Vagina (tissue), 2 donors: Measurements from ENCODE around the gene IGSF23. TPM values are rescaled to one million over a fixed set of nuclear protein-coding genes. Genes with fewer than 3 reads are reported as not detected.

Experiments used
- DNase-seq, 2 donors: peaks; one replicate each; pipeline ENCODE4 v3.0.0-alpha.2; 2017; ENCODE audit errors: extremely low spot score in 2 of 2
- H3K27ac ChIP-seq: fragments of 200-600 bp; sonication (generic); one replicate; pipeline ENCODE4 v1.5.1; 2019
- H3K27me3 ChIP-seq: fragments of 200-600 bp; sonication (generic); one replicate; pipeline ENCODE4 v1.5.1; 2019
- H3K36me3 ChIP-seq, 2 donors: fragments of 200-600 bp; sonication (generic); one replicate each; pipeline ENCODE4 v1.5.1; 2017 to 2019
- H3K4me1 ChIP-seq: fragments of 200-600 bp; sonication (generic); one replicate; pipeline ENCODE4 v1.5.1; 2019
- H3K4me3 ChIP-seq, 2 donors: fragments of 200-600 bp; sonication (generic); 1 replicate in 1 of 2; 2 replicates in 1 of 2; pipeline ENCODE4 v1.5.1; 2016 to 2019
- H3K9me3 ChIP-seq: fragments of 200-600 bp; sonication (generic); one replicate; pipeline ENCODE4 v1.5.1; 2019
- POLR2A ChIP-seq, 2 donors: fragments of 450-650 bp; IDR thresholded peaks; one replicate each; pipeline ENCODE4 v1.6.1; 2017; ENCODE audit warnings: antibody characterized with exemption in 2 of 2, mild to moderate bottlenecking in 2 of 2, moderate library complexity in 2 of 2
- POLR2AphosphoS5 ChIP-seq, 2 donors: sonication (generic); formaldehyde crosslinking; IDR thresholded peaks; one replicate each; pipeline ENCODE4 v1.9.0; 2017; ENCODE audit warnings: antibody characterized with exemption in 2 of 2, mild to moderate bottlenecking in 2 of 2, low read depth in 1 of 2; ENCODE audit not compliant: insufficient read depth in 1 of 2
- intact Hi-C: fragments of 100-400 bp; cut with DNase I; formaldehyde crosslinking; loops from one replicate; pipeline ENCODE4 v1.15.1; 2023
- total RNA-seq: library from RNA; depleted of rRNA; stranded (reverse); fragments of >200 nt; gene quantifications from one replicate; pipeline ENCODE4 v1.2.3, GENCODE V29; 2016
- TF ChIP-seq, protein P1 (sequence below), 3 experiments: fragments of 450-650 bp in 2 of 3; fragments of 200-600 bp in 1 of 3; sonication (generic) in 1 of 3; IDR thresholded peaks; one replicate each; pipeline ENCODE4 v1.5.1; 2017 to 2019; ENCODE audit warnings: antibody characterized with exemption in 3 of 3, mild to moderate bottlenecking in 2 of 3, moderate library complexity in 2 of 3

IGSF23 gene
- total RNA-seq, 1 donor from 2014 or later, result not detected

GRCh38 chr19:44574186-44574950 is 39.0 kb upstream of the IGSF23 start:
- no peak for DNase-seq
- no peak overlapping the region for H3K4me3 ChIP-seq
- no peaks in the 10 kb centered on the region for H3K9me3 ChIP-seq
- H3K27me3 ChIP-seq, result no peaks in the 10 kb centered on the region
- no peaks in the 10 kb centered on the region for H3K4me1 ChIP-seq
- intact Hi-C loops, result no loop called here
- no peak for TF ChIP-seq POLR2A (IDR thresholded peaks at IDR 0.05)
- TF ChIP-seq POLR2AphosphoS5 (IDR thresholded peaks at IDR 0.05; ENCODE audit: insufficient read depth in 1 of 2, low read depth in 1 of 2), result no peak
- TF ChIP-seq, protein P1, sequence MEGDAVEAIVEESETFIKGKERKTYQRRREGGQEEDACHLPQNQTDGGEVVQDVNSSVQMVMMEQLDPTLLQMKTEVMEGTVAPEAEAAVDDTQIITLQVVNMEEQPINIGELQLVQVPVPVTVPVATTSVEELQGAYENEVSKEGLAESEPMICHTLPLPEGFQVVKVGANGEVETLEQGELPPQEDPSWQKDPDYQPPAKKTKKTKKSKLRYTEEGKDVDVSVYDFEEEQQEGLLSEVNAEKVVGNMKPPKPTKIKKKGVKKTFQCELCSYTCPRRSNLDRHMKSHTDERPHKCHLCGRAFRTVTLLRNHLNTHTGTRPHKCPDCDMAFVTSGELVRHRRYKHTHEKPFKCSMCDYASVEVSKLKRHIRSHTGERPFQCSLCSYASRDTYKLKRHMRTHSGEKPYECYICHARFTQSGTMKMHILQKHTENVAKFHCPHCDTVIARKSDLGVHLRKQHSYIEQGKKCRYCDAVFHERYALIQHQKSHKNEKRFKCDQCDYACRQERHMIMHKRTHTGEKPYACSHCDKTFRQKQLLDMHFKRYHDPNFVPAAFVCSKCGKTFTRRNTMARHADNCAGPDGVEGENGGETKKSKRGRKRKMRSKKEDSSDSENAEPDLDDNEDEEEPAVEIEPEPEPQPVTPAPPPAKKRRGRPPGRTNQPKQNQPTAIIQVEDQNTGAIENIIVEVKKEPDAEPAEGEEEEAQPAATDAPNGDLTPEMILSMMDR (IDR thresholded peaks at IDR 0.05), result no peak
- H3K36me3 ChIP-seq, result no peaks in the 10 kb centered on the region
- no peak overlapping the region for H3K27ac ChIP-seq

- Histone ChIP-seq H3K9me3 (no peaks in the 10 kb centered on the region), H3K4me1 (no peaks in the 10 kb centered on the region), H3K4me3 (no peak overlapping the region), H3K27ac (no peak overlapping the region), H3K27me3 (no peaks in the 10 kb centered on the region), H3K36me3 (no peaks in the 10 kb centered on the region)
- TF ChIP-seq POLR2AphosphoS5 (IDR thresholded peaks at IDR 0.05; ENCODE audit: insufficient read depth in 1 of 2, low read depth in 1 of 2), result no peak
- no peak for TF ChIP-seq POLR2A (IDR thresholded peaks at IDR 0.05)
- TF ChIP-seq, protein P1 (IDR thresholded peaks at IDR 0.05), result no peak
- intact Hi-C loops, result no loop called here
- no peak for DNase-seq
Measured at GRCh38 chr19:44575116-44575700, 38.2 kb upstream of the IGSF23 start.

- H3K4me3 ChIP-seq, result no peak overlapping the region
Measured at GRCh38 chr19:44576843-44577565, 36.4 kb upstream of the IGSF23 start.

DNA sequence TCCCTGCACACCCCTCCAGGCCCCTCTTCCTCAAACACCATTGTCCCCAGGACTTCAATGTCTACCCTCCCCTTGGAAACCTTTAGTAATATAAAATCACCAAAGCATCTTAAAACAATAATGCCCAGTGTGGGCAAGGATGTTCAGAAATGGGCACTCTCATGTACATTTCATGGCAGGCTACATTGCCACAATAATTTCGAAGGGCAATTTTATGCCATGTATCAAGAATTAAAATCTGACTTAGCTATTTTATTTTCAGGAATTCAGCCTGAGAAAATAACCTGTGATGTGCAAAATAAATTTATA is 35.8 kb upstream of the IGSF23 start:
- no peak for DNase-seq
- intact Hi-C loops, result no loop called here
- no peak overlapping the region for H3K4me3 ChIP-seq
- no peaks in the 10 kb centered on the region for H3K9me3 ChIP-seq
- TF ChIP-seq, protein P1 (IDR thresholded peaks at IDR 0.05), result no peak
- TF ChIP-seq POLR2AphosphoS5 (IDR thresholded peaks at IDR 0.05; ENCODE audit: insufficient read depth in 1 of 2, low read depth in 1 of 2) (no peak), POLR2A (IDR thresholded peaks at IDR 0.05) (no peak)
- H3K4me1 ChIP-seq, result no peaks in the 10 kb centered on the region
- H3K27me3 ChIP-seq, result no peaks in the 10 kb centered on the region
- no peaks in the 10 kb centered on the region for H3K36me3 ChIP-seq
- no peak overlapping the region for H3K27ac ChIP-seq

More at GRCh38 chr19:44576843-44577565, 36.4 kb upstream of the IGSF23 start:
- no peaks in the 10 kb centered on the region for H3K9me3 ChIP-seq
- intact Hi-C loops, result no loop called here
- H3K27me3 ChIP-seq, result no peaks in the 10 kb centered on the region
- TF ChIP-seq POLR2A (IDR thresholded peaks at IDR 0.05), result no peak
- TF ChIP-seq POLR2AphosphoS5 (IDR thresholded peaks at IDR 0.05; ENCODE audit: insufficient read depth in 1 of 2, low read depth in 1 of 2), result no peak
- TF ChIP-seq, protein P1 (IDR thresholded peaks at IDR 0.05), result no peak
- no peaks in the 10 kb centered on the region for H3K36me3 ChIP-seq
- no peak overlapping the region for H3K27ac ChIP-seq
- DNase-seq, result no peak
- no peaks in the 10 kb centered on the region for H3K4me1 ChIP-seq
